Endothelial cell of umbilical vein (primary cell): ENCODE results near the gene NPHS1.

Source experiments
- CTCF ChIP-seq, 2 donors: IDR thresholded peaks; 1 replicate in 1 of 2; 2 replicates in 1 of 2; pipeline ENCODE4 v1.5.1; 2011; ENCODE audit warnings: low read length in 2 of 2, mild to moderate bottlenecking in 2 of 2, moderate library complexity in 2 of 2, control low read depth in 1 of 2, inconsistent platforms in 1 of 2, low read depth in 1 of 2; ENCODE audit not compliant: insufficient read depth in 1 of 2; ENCODE audit errors: extremely low read depth in 1 of 2
- EZH2 ChIP-seq: IDR thresholded peaks from 2 replicates; pipeline ENCODE4 v1.6.1; 2012; ENCODE audit warnings: borderline replicate concordance, low read depth, mild to moderate bottlenecking, moderate library complexity, low read length, inconsistent platforms; ENCODE audit not compliant: severe bottlenecking
- GATA2 ChIP-seq: IDR thresholded peaks from 2 replicates; pipeline ENCODE4 v1.7.0; 2011; ENCODE audit warnings: low read depth, mild to moderate bottlenecking, moderate library complexity, mixed read lengths, low read length; ENCODE audit not compliant: insufficient read length, insufficient read depth
- POLR2A ChIP-seq: IDR thresholded peaks from 2 replicates; pipeline ENCODE4 v1.6.1; 2012; ENCODE audit warnings: low read depth, mild to moderate bottlenecking, control low read depth, low read length
- POLR2AphosphoS5 ChIP-seq: IDR thresholded peaks from 2 replicates; pipeline ENCODE4 v1.6.1; 2012; ENCODE audit warnings: low read depth, mild to moderate bottlenecking, control low read depth, low read length, moderate library complexity; ENCODE audit not compliant: insufficient read depth

- no peak for TF ChIP-seq EZH2
- no peak for TF ChIP-seq CTCF (IDR thresholded peaks at IDR 0.05; ENCODE audit: extremely low read depth in 1 of 2, insufficient read depth in 1 of 2, low read depth in 1 of 2, low read length in 2 of 2)
- TF ChIP-seq GATA2 = no peak
- TF ChIP-seq POLR2AphosphoS5 = no peak
- TF ChIP-seq POLR2A = no peak
These were observed 3.3 kb downstream of the NPHS1 start for GRCh38 chr19:35848919-35849505.
